ENCODE data around the gene ASCL3.
"Not testable (repeated sequence)": the region's sequence is repeated elsewhere in the genome, so short reads cannot be mapped to it uniquely, and the experiment has no call there.

The ASCL3 gene

DNA sequence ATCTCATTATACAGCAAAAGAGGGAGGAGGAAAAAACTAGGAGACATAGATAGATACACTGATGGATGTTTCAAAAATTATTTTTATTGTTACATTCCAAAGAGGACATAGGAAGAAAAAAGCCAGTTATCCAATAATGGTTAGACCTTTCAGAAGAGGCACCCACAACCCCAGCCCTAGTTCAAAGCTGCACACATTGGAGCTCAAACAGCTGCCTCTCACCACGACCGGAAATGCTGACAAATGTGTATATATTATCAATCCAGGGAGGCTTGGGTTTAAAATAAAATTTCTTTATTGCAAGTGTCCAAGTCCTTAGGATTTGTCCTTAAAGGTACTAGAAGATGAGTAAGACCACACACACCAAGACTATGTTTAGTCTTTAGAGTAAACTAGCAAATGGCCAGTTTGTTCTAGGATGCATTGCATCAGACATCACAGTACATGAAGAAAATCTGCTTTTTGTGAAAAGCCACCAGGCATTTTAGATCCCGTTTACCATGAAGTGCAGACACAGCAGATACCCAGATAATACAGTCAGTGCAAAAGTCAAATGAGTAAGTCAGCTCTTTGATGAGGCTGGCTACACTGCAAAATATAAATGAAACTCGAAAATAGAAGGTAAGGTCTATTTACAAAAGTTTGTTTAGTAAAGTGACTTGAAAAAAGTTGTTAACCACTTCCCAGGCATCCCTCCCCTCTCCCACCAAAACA lies 4.6 kb upstream of the ASCL3 start:
- no peak for DNase-seq

DNA sequence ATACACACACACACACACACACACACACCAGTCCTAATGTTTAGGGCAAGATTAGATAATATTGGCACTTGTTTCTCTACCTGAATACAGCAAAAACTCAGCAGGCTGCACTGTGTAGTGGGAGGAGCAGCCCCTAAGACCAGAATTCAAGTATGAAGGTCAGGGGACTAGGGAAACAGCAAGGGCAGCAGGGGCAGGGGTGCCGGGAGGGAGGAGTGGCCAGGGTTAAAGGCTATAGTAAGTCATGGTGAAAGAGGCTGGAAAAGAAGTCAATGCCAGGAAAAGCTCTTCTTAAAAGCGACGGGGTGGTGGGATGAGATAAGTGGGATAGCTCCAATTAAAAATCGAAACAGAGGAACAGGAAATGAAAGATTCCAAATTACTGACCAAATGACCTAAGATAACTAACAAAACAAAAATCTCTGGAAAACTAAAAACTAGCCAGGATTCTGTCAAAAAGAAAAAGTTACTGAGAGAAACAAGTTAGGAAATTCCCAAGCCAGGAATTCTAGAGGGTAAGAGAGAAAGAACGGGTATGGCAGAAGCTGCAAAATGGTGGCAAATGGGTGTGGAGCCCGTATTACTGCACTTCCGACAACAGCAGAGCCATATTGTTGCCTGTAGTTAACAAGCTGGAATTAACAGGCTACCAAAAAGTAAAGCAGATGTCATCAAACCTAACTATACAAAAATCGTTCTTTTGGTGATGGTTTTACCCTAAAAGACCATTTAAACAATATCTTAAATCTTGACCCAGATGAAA lies 1.3 kb downstream of the ASCL3 start:
- no peak for DNase-seq

- no peak for DNase-seq
These were observed 5.2 kb downstream of the ASCL3 start for GRCh38 chr11:8937659-8938058.

DNA sequence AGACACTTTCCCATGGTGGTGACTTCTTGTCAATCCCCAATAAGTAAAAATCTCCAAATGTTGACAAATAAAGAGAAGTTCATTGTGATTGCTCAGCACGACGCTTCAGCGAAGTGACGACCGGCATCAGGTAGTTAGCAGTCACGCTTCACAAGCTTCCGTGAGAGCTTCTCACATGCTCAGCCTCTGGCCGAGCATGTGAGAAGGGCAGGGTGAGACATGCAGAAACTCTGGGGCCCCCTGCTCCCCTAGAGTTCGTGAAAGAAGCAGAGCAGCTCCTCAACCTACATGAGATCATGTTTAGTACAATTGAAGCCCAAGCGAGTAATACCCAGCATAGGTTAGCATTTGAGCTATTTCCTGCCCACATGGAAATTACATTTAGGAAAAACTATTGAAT lies 5.7 kb downstream of the ASCL3 start:
- no peak for DNase-seq

DNA sequence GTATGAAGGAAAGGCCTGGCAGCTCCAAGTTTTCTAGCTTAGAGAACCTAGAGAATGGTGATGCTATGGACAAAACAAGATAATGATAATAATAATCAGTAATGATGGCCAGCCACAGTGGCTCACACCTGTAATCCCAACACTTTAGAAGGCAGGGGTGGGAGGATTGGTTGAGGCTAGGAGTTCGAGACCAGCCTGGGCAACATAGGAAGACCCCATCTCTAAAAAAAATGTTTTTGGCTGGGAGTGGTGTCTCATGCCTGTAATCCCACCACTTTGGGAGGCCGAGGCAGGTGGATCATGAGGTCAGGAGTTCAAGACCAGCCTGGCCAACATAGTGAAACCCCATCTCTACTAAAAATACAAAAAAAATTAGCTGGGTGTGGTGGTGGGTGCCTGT lies 7.0 kb downstream of the ASCL3 start:
- DNase-seq: not testable (repeated sequence)

DNA sequence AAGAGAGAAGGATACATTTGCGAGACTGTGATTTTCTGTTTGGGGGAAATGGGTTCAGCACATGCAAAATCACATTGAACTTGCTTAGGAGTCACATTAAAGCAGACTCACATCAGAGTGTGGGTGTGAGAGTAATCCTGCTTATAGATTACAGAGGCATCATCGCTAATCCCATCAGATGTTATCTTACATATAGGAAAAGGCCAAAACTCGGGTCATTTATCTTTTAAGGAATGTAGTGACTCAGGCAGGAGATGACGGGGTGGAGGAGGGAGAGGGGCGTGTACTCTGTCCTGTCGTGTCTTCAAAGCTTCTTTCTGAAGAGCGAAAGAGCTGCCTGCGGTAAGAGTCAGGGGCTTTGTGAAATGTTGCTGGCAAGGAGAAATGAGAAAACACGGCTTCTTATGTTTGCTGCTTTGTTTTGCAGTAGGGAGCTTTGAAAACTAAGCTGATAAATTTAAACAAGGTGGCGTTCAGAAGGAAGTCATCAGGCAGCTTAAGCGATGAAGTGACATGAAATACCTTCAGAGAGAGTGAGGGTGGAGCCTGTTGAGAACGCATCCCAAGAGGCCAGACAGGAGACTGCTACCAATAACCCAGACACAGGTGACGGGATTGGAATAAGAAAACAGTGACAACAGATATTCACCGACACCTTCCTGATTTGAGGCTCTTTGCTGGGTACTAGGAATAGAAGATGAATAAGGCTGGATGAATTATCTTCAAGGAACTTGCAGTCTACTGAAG lies 7.9 kb downstream of the ASCL3 start:
- no peak for DNase-seq

DNA sequence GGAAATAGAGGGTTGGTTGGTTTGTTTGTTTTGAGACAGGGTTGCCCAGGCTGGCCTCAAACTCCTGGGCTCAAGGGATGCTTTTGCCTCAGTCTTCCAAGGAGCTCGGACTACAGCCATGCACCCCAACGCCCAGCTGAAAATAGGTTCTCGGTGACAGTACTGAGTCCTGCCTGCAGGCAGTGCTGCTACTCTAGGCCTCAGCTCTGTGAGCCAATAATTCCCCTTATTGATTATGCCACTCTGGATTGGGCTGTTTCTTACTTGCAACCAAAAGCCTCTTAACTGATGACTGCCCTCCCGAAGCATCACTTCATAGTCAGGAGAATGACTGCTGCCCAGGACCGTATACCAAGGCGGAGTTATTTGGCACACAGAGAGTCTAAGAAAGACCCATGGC lies 8.9 kb downstream of the ASCL3 start:
- DNase-seq: no peak

DNA sequence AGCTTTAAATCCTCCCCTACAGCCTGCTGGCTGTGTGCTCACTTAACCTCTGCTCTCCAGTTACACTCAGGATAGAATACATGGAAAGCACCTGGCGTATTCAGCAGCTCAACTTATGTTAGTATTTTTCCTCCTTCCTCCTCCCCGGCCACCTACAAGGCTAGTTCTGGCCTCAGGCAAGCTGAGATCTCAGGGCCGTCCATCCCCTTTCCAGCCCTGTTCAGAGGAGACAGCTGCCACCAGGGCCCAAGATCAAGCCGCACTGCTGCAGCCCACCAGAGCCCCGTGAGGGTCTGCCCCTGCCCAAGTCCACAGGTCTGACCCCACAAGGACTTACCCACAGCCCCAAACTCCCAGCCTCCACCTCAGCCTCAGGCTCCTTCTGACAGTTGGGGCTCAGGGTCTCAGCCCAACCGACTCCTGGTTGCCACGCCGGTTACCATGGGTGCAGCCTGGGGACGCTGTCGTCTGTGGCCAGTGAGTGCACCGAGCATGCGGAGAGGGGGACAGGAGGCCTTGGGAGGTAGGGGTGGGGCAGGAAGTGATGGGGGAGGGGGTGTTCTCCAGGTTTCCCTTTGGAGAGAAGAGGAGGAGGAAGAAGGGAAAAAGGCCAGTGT lies 10.1 kb downstream of the ASCL3 start, which contains the start of gene C11orf16:
Gene C11orf16 (minus strand): TSS at position 384 of the 617 bp plus-strand sequence. CDS start 639 bp downstream, outside the sequence.
- no peak for DNase-seq

GRCh38 chr11:8930456-8931175 lies 12.2 kb downstream of the ASCL3 start:
- DNase-seq: no peak

GRCh38 chr11:8928981-8929615 lies 13.7 kb downstream of the ASCL3 start:
- DNase-seq: no peak

GRCh38 chr11:8928205-8928604 lies 14.6 kb downstream of the ASCL3 start:
- no peak for DNase-seq

DNA sequence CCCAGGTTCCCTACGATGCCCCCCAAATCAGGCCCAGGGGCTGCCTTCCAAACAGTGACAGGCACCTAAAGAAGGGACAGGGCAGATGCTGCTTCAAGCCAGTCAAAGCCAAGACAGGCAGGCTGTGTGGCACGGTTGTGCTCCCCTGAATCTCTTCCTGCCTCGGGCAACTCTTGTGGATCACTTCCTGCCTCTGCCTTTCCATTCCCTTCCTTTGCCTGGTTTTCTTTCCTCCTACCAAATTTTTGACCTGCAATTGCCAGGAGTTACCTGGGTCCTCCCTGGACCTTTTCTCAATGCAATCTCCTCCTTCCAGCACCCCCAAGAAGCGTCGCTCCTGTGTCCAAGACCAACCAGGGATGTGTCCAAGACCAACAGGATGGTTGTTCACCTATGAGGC lies 15.6 kb downstream of the ASCL3 start:
- DNase-seq: no peak

DNA sequence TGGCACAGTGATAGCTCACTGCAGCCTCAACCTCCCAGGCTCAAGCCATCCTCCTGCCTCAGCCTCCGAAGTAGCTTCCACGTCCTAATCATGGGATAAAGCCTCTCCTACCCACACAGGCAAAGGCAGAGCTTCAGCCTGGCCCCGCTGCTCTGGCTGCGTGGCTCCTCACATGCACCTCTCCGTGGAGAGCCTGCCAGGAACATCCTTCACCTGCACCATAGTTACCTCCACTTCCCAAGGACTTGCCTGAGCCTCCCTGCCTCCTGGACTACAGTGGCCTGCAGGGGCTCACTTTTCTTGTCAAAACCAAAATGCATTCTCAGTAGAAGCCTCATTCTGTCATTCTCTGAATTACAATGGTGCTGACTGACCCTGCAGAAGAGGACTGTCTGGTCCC lies 16.6 kb downstream of the ASCL3 start:
- no peak for DNase-seq

GRCh38 chr11:8925711-8926110 lies 17.1 kb downstream of the ASCL3 start:
- no peak for DNase-seq

DNA sequence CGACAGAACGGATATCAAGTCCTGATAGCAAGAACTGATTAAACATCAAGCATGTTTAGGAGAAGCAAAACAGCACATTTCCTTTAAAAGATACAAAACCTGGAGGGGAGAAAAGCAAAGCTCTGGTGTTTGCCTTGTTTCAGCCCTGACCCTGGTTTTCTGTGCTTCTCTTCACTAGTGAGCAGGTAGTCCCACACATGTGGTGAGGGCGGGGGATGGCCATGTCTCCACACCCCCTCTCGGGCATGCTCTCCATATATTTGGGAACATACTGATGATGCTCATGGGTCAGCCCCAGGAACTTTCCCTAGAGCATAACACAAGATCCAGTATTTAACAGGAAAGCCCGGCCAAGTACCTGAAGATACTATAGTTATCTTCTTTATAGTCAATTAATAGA lies 20.1 kb downstream of the ASCL3 start:
- DNase-seq: no peak

GRCh38 chr11:8917157-8917825 lies 25.5 kb downstream of the ASCL3 start:
- DNase-seq: no peak

DNA sequence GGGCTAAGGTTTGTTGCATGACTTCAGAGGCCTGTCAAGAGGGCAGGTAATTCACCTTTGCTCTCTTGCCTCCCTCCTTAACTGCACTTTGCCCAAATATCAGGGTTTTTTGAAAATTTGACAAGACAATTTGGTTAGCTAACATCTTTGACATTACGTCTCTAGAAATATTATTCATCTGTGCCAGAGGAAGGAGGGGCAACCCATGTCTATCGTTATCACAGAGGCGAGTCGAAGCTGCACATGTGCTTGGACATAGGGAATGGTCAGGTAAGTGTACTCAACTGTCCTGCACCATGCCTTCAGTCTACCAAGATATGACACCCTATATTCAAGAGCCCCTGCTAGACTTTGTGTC lies 28.2 kb downstream of the ASCL3 start:
- DNase-seq: no peak

DNA sequence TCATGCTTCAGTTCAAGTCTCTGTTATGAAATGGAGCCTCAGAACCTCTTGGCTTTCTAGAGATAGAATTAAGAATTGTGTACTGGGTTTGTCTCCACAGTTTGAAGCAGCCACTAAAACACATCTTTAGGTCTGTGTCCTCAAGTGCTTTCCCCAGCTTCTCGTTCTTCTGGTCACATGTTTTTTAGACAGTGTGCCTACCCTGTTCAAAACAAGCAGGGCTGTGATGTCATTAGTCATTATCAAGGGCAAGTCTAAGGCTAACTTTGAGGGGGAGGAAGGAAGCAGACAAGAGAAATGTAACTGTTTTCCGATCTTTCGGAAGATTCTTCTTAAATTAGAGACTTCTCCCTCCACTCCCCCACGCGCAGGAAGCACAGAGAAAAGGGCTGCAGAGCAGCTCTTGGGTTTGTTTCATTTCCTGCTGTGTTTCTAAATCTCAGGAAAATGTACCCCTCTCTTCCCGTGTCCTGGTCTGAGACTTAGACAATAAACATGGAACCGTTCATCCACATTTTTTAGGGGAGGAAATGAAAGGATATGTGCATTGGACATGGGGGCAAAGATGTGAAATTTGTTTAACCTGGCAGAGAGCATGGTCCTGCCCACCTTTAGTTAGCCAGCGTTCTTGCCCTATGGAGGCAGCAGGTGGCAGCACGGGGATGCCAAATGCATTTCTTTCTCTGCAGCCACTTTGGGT lies 28.7 kb downstream of the ASCL3 start:
- DNase-seq: peak; percentile 77

GRCh38 chr11:8911029-8911823 lies 31.6 kb downstream of the ASCL3 start, which contains the start of gene AKIP1:
TSS of gene AKIP1 (plus strand) at chr11:8911189. CDS start at chr11:8911450, 261 bp downstream.
- DNase-seq: peak; percentile 96

- no peak for DNase-seq
These were observed 32.2 kb downstream of the ASCL3 start for GRCh38 chr11:8910649-8911026.

All from hematopoietic multipotent progenitor cell treated with erythropoietin and hydrocortisone succinate and interleukin-3 and kit ligand, for 8 days (in vitro differentiated cells).